ENCODE data around the gene GNAI3.

The GNAI3 gene

DNA sequence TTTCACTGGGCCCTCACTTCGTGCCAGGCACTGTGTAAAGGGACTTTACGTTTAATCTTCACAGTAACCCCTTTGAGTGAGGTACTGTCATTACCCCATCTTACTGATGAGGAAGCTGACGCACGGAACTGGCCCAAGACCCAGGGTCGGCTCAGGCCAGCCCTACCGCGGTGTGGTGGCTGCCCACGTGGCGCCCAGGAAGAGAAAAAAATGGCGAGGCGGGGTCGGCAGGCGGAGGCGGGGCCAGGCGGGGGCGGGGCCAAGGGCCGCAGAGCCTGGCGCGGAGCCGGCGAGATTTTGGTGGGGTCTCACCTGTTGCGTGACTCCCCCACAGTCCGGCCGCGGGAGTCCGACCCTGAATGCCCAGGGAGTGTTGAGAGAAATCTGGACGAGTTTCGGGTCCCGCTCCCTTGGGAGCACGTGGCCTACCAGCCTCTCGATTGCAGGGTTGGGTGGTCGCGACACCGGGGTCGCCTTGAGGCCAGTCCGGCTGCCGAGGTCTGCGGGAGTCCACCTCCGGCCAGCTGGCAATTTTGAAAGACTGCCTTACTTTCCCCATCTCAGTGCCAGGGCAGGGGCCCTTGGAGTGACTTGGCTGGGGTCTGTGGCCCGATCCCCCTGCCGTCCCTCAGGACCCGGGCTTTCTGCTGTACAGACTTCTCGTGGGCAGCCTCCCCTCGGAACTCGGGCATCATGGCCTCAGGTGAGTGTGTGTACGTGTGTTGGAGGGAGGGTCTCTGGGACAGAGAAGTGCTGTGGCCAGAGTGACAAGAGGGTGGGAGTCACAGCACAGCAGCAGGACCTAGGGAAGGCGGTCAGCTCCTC is 71.4 kb downstream of the GNAI3 start, which contains the start of the genes AMPD2 and GNAT2:
TSS of gene AMPD2 (plus strand) at position 262 of the 825 bp plus-strand sequence. CDS start 1,339 bp downstream, outside the sequence.
TSS of gene GNAT2 (minus strand) at position 41 of the 825 bp plus-strand sequence. CDS start 6,746 bp downstream, outside the sequence.
- DNase-seq (ENCODE audit: extremely low spot score): peak; percentile 91
- ChIA-PET CTCF (interaction anchor here (0.7 to 2.5 kb wide), 13 partner anchors 10 to 410 kb away, joined by 3 to 31 read pairs (median 3); partner anchors contain the start of gene GNAI3), POLR2A (interaction anchor here (0.9 kb wide), 1 partner anchor 15 kb away, joined by 3 read pairs; no protein-coding TSS in a partner anchor)

DNA sequence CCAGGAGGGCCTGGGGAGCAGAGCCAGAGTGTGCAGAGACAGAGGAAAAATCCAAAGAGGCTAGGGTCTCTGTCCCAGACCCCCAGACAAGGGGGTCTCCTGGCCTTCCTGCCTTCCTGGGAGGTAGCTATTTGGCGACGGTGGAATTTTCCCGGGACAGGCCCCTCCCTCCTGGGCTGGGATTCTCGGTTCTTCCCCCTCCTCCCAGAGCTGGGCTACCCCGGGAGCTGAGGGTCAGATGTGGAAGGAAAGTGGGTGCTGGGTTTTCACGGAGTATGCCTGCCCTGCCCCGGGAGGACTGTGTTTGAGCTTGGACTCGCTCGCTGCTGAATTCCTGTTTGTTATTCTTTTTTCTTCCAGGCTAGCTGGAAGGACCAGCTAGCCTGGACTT is 72.0 kb downstream of the GNAI3 start:
- CTCF ChIA-PET: interaction anchor here (0.7 to 2.5 kb wide), 11 partner anchors 10 to 410 kb away, joined by 3 to 31 read pairs (median 4); partner anchors contain the start of gene GNAI3
- POLR2A ChIA-PET: interaction anchor here (0.9 kb wide), 1 partner anchor 15 kb away, joined by 3 read pairs; no protein-coding TSS in a partner anchor
- no peak for DNase-seq (ENCODE audit: extremely low spot score)
- TF ChIP-seq, protein P1, sequence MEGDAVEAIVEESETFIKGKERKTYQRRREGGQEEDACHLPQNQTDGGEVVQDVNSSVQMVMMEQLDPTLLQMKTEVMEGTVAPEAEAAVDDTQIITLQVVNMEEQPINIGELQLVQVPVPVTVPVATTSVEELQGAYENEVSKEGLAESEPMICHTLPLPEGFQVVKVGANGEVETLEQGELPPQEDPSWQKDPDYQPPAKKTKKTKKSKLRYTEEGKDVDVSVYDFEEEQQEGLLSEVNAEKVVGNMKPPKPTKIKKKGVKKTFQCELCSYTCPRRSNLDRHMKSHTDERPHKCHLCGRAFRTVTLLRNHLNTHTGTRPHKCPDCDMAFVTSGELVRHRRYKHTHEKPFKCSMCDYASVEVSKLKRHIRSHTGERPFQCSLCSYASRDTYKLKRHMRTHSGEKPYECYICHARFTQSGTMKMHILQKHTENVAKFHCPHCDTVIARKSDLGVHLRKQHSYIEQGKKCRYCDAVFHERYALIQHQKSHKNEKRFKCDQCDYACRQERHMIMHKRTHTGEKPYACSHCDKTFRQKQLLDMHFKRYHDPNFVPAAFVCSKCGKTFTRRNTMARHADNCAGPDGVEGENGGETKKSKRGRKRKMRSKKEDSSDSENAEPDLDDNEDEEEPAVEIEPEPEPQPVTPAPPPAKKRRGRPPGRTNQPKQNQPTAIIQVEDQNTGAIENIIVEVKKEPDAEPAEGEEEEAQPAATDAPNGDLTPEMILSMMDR (IDR thresholded peaks at IDR 0.05; ENCODE audit: control extremely low read depth, extremely low read depth, low read depth, missing control alignments): no peak

More for the DNA sequence above, 71.4 kb downstream of the GNAI3 start, which contains the start of the genes AMPD2 and GNAT2:
- TF ChIP-seq, protein P1 (IDR thresholded peaks at IDR 0.05; ENCODE audit: control extremely low read depth, extremely low read depth, low read depth, missing control alignments): no peak

DNA sequence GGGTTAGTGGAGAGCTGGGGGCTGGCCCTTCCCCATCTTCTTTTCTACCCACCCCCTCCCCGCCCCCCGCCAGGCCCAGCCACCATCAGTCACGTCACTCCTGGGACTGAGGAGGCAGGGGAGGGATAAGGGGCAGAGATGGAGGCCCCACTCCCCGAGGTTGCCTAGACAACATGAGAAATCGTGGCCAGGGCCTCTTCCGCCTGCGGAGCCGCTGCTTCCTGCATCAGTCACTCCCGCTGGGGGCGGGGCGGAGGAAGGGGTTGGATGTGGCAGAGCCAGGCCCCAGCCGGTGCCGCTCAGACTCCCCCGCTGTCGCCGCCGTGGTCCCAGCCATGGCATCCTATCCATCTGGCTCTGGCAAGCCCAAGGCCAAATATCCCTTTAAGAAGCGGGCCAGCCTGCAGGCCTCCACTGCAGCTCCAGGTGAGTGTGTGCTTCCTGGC is 72.4 kb downstream of the GNAI3 start:
- CTCF ChIA-PET: interaction anchor here (0.7 to 2.5 kb wide), 7 partner anchors 9 to 409 kb away, joined by 3 to 31 read pairs (median 5); no protein-coding TSS in a partner anchor

DNA sequence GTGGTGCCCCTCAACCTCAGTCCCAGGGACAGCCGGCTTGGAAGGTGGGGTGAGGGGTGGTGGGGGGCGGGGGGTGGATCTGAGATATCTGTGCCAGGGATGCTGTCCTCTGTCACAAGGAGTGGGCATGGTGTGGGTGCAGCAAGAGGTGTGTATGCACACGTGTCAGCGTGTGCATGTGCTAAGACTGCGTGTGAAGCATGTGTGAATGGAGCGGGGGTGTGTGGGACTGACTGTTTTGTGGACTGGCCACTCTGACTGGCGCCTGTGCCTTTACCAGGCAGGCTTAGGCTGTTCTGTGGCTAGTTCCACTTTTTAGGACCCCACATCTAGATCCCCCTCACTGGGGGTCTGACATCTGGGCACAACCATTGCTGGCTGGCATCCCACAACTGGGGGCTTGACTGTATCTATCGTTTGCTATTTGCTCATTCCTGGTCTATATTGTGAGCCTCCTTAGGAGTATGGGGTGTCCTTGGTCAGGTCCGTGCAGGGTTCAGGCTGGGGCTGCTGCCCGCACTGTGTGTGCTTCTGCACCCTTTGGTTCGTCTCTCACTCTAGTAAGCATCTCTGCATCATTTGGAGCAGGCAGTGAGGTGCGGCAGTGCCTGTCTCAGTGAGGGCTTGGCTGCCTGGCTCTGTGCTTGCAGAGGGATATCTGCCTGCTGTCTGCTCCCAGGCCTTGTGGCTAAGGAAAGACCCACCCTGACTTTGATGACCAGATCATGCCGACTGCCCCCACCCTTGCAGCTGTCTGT is 73.1 kb downstream of the GNAI3 start:
- CTCF ChIA-PET: interaction anchor here (1.5 to 11.9 kb wide), 3 partner anchors 18 to 75 kb away, joined by 4 to 135 read pairs (median 31); no protein-coding TSS in a partner anchor
- POLR2A ChIA-PET: no interaction called here
- TF ChIP-seq, protein P1 (IDR thresholded peaks at IDR 0.05; ENCODE audit: control extremely low read depth, extremely low read depth, low read depth, missing control alignments): no peak
- DNase-seq (ENCODE audit: extremely low spot score): peak; percentile 20

More for the DNA sequence above, 72.4 kb downstream of the GNAI3 start:
- TF ChIP-seq, protein P1 (IDR thresholded peaks at IDR 0.05; ENCODE audit: control extremely low read depth, extremely low read depth, low read depth, missing control alignments): no peak
- POLR2A ChIA-PET: interaction anchor here (0.9 kb wide), 1 partner anchor 14 kb away, joined by 3 read pairs; no protein-coding TSS in a partner anchor
- DNase-seq (ENCODE audit: extremely low spot score): peak; percentile 95

DNA sequence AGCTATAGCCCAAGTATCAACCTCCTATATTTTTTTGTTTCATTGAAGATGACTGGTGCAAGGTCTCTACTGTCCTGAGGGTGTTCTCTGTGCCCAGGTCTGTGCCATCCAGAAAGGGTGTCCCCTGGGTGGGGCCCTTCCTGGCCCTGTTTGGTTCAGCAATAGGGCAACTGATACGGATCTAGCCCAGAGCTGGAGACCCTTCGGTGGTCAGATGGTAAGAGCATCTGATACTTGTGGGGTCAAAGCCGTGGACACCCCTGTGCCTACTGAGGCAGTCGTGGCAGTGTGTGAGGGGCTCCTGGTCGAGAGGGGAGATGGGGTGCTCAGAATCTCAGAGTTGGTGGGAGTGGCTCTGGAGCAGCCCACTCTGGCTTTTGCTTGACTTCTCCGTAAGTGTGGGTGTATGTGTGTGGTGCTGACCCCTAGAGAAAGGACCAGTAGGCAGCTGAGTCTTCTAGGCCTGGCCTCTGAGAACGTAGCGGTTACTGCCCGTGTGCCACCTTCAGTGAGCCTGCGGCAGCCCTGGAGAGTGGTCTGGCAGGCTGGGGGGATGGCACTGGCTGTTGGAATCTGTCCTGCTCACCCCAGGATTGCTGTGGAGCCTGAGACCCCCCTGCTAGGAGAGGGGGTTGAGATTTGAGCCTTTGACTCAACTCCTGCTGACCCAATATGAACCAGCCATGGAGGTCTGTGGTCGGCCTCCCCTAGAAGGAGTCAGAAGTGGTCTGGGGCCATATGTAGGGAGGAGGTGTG is 73.9 kb downstream of the GNAI3 start:
- TF ChIP-seq, protein P1 (IDR thresholded peaks at IDR 0.05; ENCODE audit: control extremely low read depth, extremely low read depth, low read depth, missing control alignments): no peak
- DNase-seq (ENCODE audit: extremely low spot score): no peak
- ChIA-PET POLR2A (no interaction called here), CTCF (interaction anchor here (1.5 to 11.9 kb wide), 3 partner anchors 18 to 407 kb away, joined by 4 to 135 read pairs (median 5); no protein-coding TSS in a partner anchor)
